HCT116 (cell line): ENCODE results near the gene SHKBP1. TPM values are rescaled to one million over a fixed set of nuclear protein-coding genes. Genes with fewer than 3 reads are reported as not detected.

Experiments
- ATAC-seq: fragments of 200-7000 bp; cut with Tn5 transposase; 2 replicates; pipeline ENCODE4 v1.9.1; 2020; ENCODE audit warnings: mild to moderate bottlenecking, moderate library complexity
- BruUV-seq: library from RNA; stranded (reverse); fragments of 400-500 nt; replicated peaks from 2 replicates; lab custom pipeline; 2021; lab: Mats Ljungman, UMichigan
- CTCF ChIA-PET: fragments of 300-600 bp; sonication (Branson Sonifier 250); formaldehyde crosslinking; loops from one replicate; lab custom pipeline; 2021; ENCODE audit warnings: antibody characterized with exemption; lab: Charles Lee
- POLR2A ChIA-PET: fragments of 300-600, 350-600 bp; sonication (Branson Sonifier 250); formaldehyde crosslinking; loops from one replicate; lab custom pipeline; 2021; ENCODE audit warnings: antibody characterized with exemption; lab: Charles Lee
- RAD21 ChIA-PET, 2 experiments: fragments of 300-600 bp; sonication (Branson Sonifier 250); formaldehyde crosslinking; loops; one replicate each; lab custom pipeline; 2023; ENCODE audit warnings: low total read pairs in 2 of 2; ENCODE audit not compliant: uncharacterized antibody in 2 of 2, unreplicated experiment in 2 of 2, low non-redundant PET in 1 of 2; lab: Charles Lee
- DNase-seq: peaks from one replicate; pipeline ENCODE4 v3.0.0-alpha.2; 2010; ENCODE audit warnings: low read depth, low spot score
- H2AFZ ChIP-seq: fragments of 200-600 bp; shearing (Covaris generic), sonication (generic); 2 replicates; pipeline ENCODE4 v1.6.1; 2017; ENCODE audit warnings: low read depth, mixed run types, mixed read lengths, antibody characterized with exemption, low read length; ENCODE audit not compliant: poor library complexity, severe bottlenecking
- H3K27ac ChIP-seq: 2 replicates; pipeline ENCODE4 v1.5.1; 2012; ENCODE audit warnings: low read depth, low read length
- H3K27me3 ChIP-seq: fragments of 200-600 bp; sonication (generic); 2 replicates; pipeline ENCODE4 v1.6.1; 2016; ENCODE audit warnings: mixed run types, low read length, mixed read lengths; ENCODE audit not compliant: insufficient read depth
- H3K36me3 ChIP-seq, 2 experiments: fragments of 200-500 bp in 1 of 2; fragments of 200-600 bp in 1 of 2; sonication (Bioruptor generic) in 1 of 2; sonication (generic) in 1 of 2; 2 replicates each; pipeline versions ENCODE4 v1.5.1 to v1.6.1; 2014 to 2016; ENCODE audit warnings: low read length in 2 of 2, inconsistent platforms in 1 of 2, mixed read lengths in 1 of 2, mixed run types in 1 of 2; ENCODE audit not compliant: insufficient read depth in 2 of 2, control insufficient read depth in 1 of 2
- H3K4me1 ChIP-seq, 2 experiments: fragments of 200-600 bp in 1 of 2; sonication (generic) in 1 of 2; 2 replicates each; pipeline versions ENCODE4 v1.5.1 to v1.6.1; 2012 to 2017; ENCODE audit warnings: low read length in 2 of 2, inconsistent platforms in 1 of 2, mild to moderate bottlenecking in 1 of 2, mixed read lengths in 1 of 2, mixed run types in 1 of 2, moderate library complexity in 1 of 2; ENCODE audit not compliant: insufficient read depth in 2 of 2, control insufficient read depth in 1 of 2
- H3K4me2 ChIP-seq: fragments of 200-600 bp; sonication (generic); 2 replicates; pipeline ENCODE4 v1.6.1; 2017; ENCODE audit warnings: mixed run types, low read length, mixed read lengths
- H3K4me3 ChIP-seq, 2 experiments: fragments of 200-600 bp in 1 of 2; sonication (generic) in 1 of 2; replicated peaks in 1 of 2; 2 replicates each; pipeline ENCODE4 v1.5.1; 2011 to 2016; ENCODE audit warnings: low read length in 2 of 2, control low read depth in 1 of 2, low read depth in 1 of 2, mild to moderate bottlenecking in 1 of 2, mixed read lengths in 1 of 2, mixed run types in 1 of 2
- H3K79me2 ChIP-seq: fragments of 200-600 bp; sonication (generic); 2 replicates; pipeline ENCODE4 v1.6.1; 2017; ENCODE audit warnings: mild to moderate bottlenecking, mixed run types, low read length, moderate library complexity, mixed read lengths; ENCODE audit not compliant: insufficient read depth
- H3K9ac ChIP-seq: fragments of 200-600 bp; sonication (generic); 2 replicates; pipeline ENCODE4 v1.6.1; 2016; ENCODE audit warnings: low read length, mixed read lengths
- H3K9me2 ChIP-seq: fragments of 200-600 bp; sonication (generic), shearing (Covaris generic); 2 replicates; pipeline ENCODE4 v1.6.1; 2017; ENCODE audit warnings: mixed run types, mild to moderate bottlenecking, moderate library complexity; ENCODE audit not compliant: insufficient read depth
- H3K9me3 ChIP-seq, 2 experiments: fragments of 200-500 bp in 1 of 2; fragments of 200-600 bp in 1 of 2; sonication (Bioruptor generic) in 1 of 2; sonication (generic) in 1 of 2; 2 replicates each; pipeline ENCODE4 v1.6.1; 2014 to 2017; ENCODE audit warnings: low read length in 2 of 2, mixed read lengths in 2 of 2, inconsistent platforms in 1 of 2, low read depth in 1 of 2, mild to moderate bottlenecking in 1 of 2, mixed run types in 1 of 2, moderate library complexity in 1 of 2; ENCODE audit not compliant: control insufficient read depth in 1 of 2, insufficient read depth in 1 of 2
- H4K20me1 ChIP-seq: fragments of 200-600 bp; sonication (generic), shearing (Covaris generic); 2 replicates; pipeline ENCODE4 v1.6.1; 2017; ENCODE audit warnings: mixed run types, mild to moderate bottlenecking, moderate library complexity; ENCODE audit not compliant: insufficient read depth
- CBX3 ChIP-seq: IDR thresholded peaks from 2 replicates; pipeline ENCODE4 v1.6.1; 2012; ENCODE audit warnings: low read depth
- CEBPB ChIP-seq: IDR thresholded peaks from 2 replicates; pipeline ENCODE4 v1.6.1; 2012; ENCODE audit warnings: low read depth
- ELF1 ChIP-seq: IDR thresholded peaks from 2 replicates; pipeline ENCODE4 v1.6.1; 2012; ENCODE audit warnings: low read depth, borderline replicate concordance
- EZH2 ChIP-seq: fragments of 200-600 bp; sonication (generic); IDR thresholded peaks from 2 replicates; pipeline ENCODE4 v1.6.1; 2017; ENCODE audit warnings: antibody characterized with exemption, mixed run types
- EZH2phosphoT487 ChIP-seq: fragments of 200-600 bp; IDR thresholded peaks from 2 replicates; pipeline ENCODE4 v1.6.1; 2018; ENCODE audit warnings: antibody characterized with exemption, borderline replicate concordance
- JUND ChIP-seq: IDR thresholded peaks from 2 replicates; pipeline ENCODE4 v1.6.1; 2012
- POLR2A ChIP-seq: IDR thresholded peaks from 2 replicates; pipeline ENCODE4 v1.7.0; 2011; ENCODE audit warnings: borderline replicate concordance; ENCODE audit not compliant: insufficient read depth, insufficient read length; ENCODE audit errors: extremely low read depth
- POLR2AphosphoS5 ChIP-seq: IDR thresholded peaks from 2 replicates; pipeline ENCODE4 v1.6.1; 2011; ENCODE audit warnings: mild to moderate bottlenecking, low read depth, low read length, moderate library complexity
- RAD21 ChIP-seq: IDR thresholded peaks from 2 replicates; pipeline ENCODE4 v1.6.1; 2012; ENCODE audit warnings: low read depth, mild to moderate bottlenecking
- SIN3A ChIP-seq: IDR thresholded peaks from 2 replicates; pipeline ENCODE4 v1.6.1; 2012; ENCODE audit warnings: low read depth
- SP1 ChIP-seq: IDR thresholded peaks from 2 replicates; pipeline ENCODE4 v1.6.1; 2012; ENCODE audit warnings: low read depth
- SRF ChIP-seq: IDR thresholded peaks from 2 replicates; pipeline ENCODE4 v1.6.1; 2012; ENCODE audit warnings: low read depth
- TCF7L2 ChIP-seq: IDR thresholded peaks from 2 replicates; pipeline ENCODE4 v1.7.0; 2011; ENCODE audit warnings: borderline replicate concordance, inconsistent platforms; ENCODE audit not compliant: insufficient read depth, insufficient read length; ENCODE audit errors: extremely low read depth
- YY1 ChIP-seq: IDR thresholded peaks from 2 replicates; pipeline ENCODE4 v1.6.1; 2011; ENCODE audit warnings: low read length, low read depth, moderate library complexity, mild to moderate bottlenecking; ENCODE audit not compliant: insufficient replicate concordance; ENCODE audit errors: extremely low read depth
- intact Hi-C: fragments of 100-400 bp; cut with micrococcal nuclease; formaldehyde crosslinking; loops from 2 replicates; pipeline ENCODE4 v1.10.0; 2022
- total RNA-seq: library from RNA; stranded (reverse); gene quantifications from one replicate; pipeline ENCODE4 v1.2.1, GENCODE V29; 2021; ENCODE audit not compliant: unreplicated experiment
- TF ChIP-seq, protein P1 (sequence below): IDR thresholded peaks from 2 replicates; pipeline ENCODE4 v1.6.1; 2011; ENCODE audit warnings: mild to moderate bottlenecking, low read length, moderate library complexity; ENCODE audit not compliant: insufficient replicate concordance; ENCODE audit errors: extremely low read depth
- TF ChIP-seq, protein P2 (sequence below), 3 experiments: fragments of 200-600 bp in 1 of 3; sonication (generic) in 1 of 3; IDR thresholded peaks in 2 of 3; conservative IDR thresholded peaks in 1 of 3; 2 replicates each; pipeline ENCODE4 v1.5.1; 2012 to 2017; ENCODE audit warnings: low read depth in 2 of 3, low read length in 2 of 3, antibody characterized with exemption in 1 of 3, borderline replicate concordance in 1 of 3, control low read depth in 1 of 3, mild to moderate bottlenecking in 1 of 3, mixed read lengths in 1 of 3, mixed run types in 1 of 3, moderate library complexity in 1 of 3; ENCODE audit not compliant: insufficient read depth in 1 of 3
- TF ChIP-seq, protein P3 (sequence below): IDR thresholded peaks from 2 replicates; pipeline ENCODE4 v1.6.1; 2012; ENCODE audit warnings: low read depth
- TF ChIP-seq, protein P4 (sequence below): IDR thresholded peaks from 2 replicates; pipeline ENCODE4 v1.6.1; 2012

Gene SHKBP1
- total RNA-seq, 1 experiment from 2014 or later: 97.4 TPM

DNA sequence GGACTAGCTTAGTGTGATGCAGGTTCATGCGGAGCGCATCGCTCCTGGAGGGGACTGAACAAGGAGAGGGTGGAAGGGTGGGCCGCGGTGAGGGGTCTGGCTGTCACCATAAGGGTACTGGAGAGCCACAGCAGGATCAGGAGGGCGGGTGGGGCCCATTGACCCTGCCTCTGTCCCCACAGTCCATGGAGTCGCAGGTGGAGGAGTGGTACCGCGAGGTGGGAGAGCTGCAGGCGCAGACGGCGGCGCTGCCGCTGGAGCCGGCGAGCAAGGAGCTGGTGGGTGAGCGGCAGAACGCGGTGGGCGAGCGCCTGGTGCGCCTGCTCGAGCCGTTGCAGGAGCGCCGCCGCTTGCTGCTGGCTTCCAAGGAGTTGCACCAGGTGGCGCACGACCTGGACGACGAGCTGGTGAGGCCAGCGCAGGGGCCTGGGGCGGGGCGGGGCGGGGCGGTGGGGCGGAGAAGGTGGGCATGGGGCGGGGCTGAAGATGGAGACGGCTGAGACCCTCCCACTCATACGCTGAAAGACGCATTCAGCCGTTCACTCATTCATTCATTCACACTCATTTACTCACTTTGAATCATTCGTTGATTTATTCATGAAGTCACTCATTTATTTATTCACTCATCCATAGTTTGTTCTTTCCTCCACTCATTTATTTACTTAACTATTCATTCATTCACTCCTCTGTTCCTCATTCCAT is 27.5 kb upstream of the SHKBP1 start:
- ATAC-seq (peak; percentile 98), DNase-seq (peak; percentile 63)
- H3K9ac ChIP-seq: peak overlapping the region; percentile 46; the same call in 1 of the 2 replicates
- no TSS peak for BruUV-seq
- no peaks in the 10 kb centered on the region for H3K36me3 ChIP-seq
- no peaks in the 10 kb centered on the region for H3K79me2 ChIP-seq
- RAD21 ChIA-PET: interaction anchor here (0.7 to 0.9 kb wide), 2 partner anchors 49 to 53 kb away, joined by 3 read pairs; no protein-coding TSS in a partner anchor
- peak overlapping the region; percentile 26 to 45 for H3K4me3 ChIP-seq
- H3K9me3 ChIP-seq: no peaks in the 10 kb centered on the region; a peak in 1 of 4 replicates
- peak overlapping the region; percentile 77 for H3K4me2 ChIP-seq
- H3K27ac ChIP-seq: no peak overlapping the region
- CTCF ChIA-PET: interaction anchor here (0.6 to 2.0 kb wide), 19 partner anchors 9 to 1410 kb away, joined by 3 to 27 read pairs (median 4); partner anchors contain the start of genes LTBP4 and RABAC1
- intact Hi-C loops: loop anchor here (1.0 to 5.0 kb wide), 2 partner anchors 49 to 88 kb away; no protein-coding TSS in a partner anchor
- H3K4me1 ChIP-seq: peaks cover 4 to 11% of the 10 kb centered on the region in 2 experiments
- H2AFZ ChIP-seq: peak overlapping the region; percentile 28
- POLR2A ChIA-PET: interaction anchor here (0.6 to 1.8 kb wide), 7 partner anchors 9 to 129 kb away, joined by 3 to 11 read pairs (median 3); partner anchors contain the start of gene BLVRB
- no peaks in the 10 kb centered on the region for H3K27me3 ChIP-seq
- no peaks in the 10 kb centered on the region for H3K9me2 ChIP-seq
- H4K20me1 ChIP-seq: no peaks in the 10 kb centered on the region
- TF ChIP-seq CBX3 (0 out of 2 replicates have a peak, but pooled peaks have one; percentile 52), EZH2 (no peak), SRF (no peak), JUND (no peak), EZH2phosphoT487 (no peak), POLR2AphosphoS5 (0 out of 2 replicates have a peak, but pooled peaks have one; percentile 28), TCF7L2 (no peak), RAD21 (peak; percentile 57), CEBPB (no peak), SP1 (no peak), YY1 (peak; percentile 40), POLR2A (no peak), SIN3A (no peak), ELF1 (no peak)
- TF ChIP-seq, protein P1, sequence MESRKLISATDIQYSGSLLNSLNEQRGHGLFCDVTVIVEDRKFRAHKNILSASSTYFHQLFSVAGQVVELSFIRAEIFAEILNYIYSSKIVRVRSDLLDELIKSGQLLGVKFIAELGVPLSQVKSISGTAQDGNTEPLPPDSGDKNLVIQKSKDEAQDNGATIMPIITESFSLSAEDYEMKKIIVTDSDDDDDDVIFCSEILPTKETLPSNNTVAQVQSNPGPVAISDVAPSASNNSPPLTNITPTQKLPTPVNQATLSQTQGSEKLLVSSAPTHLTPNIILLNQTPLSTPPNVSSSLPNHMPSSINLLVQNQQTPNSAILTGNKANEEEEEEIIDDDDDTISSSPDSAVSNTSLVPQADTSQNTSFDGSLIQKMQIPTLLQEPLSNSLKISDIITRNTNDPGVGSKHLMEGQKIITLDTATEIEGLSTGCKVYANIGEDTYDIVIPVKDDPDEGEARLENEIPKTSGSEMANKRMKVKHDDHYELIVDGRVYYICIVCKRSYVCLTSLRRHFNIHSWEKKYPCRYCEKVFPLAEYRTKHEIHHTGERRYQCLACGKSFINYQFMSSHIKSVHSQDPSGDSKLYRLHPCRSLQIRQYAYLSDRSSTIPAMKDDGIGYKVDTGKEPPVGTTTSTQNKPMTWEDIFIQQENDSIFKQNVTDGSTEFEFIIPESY: no peak
- TF ChIP-seq, protein P2, sequence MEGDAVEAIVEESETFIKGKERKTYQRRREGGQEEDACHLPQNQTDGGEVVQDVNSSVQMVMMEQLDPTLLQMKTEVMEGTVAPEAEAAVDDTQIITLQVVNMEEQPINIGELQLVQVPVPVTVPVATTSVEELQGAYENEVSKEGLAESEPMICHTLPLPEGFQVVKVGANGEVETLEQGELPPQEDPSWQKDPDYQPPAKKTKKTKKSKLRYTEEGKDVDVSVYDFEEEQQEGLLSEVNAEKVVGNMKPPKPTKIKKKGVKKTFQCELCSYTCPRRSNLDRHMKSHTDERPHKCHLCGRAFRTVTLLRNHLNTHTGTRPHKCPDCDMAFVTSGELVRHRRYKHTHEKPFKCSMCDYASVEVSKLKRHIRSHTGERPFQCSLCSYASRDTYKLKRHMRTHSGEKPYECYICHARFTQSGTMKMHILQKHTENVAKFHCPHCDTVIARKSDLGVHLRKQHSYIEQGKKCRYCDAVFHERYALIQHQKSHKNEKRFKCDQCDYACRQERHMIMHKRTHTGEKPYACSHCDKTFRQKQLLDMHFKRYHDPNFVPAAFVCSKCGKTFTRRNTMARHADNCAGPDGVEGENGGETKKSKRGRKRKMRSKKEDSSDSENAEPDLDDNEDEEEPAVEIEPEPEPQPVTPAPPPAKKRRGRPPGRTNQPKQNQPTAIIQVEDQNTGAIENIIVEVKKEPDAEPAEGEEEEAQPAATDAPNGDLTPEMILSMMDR (IDR thresholded peaks at IDR 0.05 in 2 of 3, conservative IDR thresholded peaks at IDR 0.05 in 1 of 3; ENCODE audit: borderline replicate concordance in 1 of 3, insufficient read depth in 1 of 3, low read depth in 2 of 3, low read length in 2 of 3): peak; percentile 43 to 64 (median 59)
- TF ChIP-seq, protein P3, sequence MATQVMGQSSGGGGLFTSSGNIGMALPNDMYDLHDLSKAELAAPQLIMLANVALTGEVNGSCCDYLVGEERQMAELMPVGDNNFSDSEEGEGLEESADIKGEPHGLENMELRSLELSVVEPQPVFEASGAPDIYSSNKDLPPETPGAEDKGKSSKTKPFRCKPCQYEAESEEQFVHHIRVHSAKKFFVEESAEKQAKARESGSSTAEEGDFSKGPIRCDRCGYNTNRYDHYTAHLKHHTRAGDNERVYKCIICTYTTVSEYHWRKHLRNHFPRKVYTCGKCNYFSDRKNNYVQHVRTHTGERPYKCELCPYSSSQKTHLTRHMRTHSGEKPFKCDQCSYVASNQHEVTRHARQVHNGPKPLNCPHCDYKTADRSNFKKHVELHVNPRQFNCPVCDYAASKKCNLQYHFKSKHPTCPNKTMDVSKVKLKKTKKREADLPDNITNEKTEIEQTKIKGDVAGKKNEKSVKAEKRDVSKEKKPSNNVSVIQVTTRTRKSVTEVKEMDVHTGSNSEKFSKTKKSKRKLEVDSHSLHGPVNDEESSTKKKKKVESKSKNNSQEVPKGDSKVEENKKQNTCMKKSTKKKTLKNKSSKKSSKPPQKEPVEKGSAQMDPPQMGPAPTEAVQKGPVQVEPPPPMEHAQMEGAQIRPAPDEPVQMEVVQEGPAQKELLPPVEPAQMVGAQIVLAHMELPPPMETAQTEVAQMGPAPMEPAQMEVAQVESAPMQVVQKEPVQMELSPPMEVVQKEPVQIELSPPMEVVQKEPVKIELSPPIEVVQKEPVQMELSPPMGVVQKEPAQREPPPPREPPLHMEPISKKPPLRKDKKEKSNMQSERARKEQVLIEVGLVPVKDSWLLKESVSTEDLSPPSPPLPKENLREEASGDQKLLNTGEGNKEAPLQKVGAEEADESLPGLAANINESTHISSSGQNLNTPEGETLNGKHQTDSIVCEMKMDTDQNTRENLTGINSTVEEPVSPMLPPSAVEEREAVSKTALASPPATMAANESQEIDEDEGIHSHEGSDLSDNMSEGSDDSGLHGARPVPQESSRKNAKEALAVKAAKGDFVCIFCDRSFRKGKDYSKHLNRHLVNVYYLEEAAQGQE: no peak
- TF ChIP-seq, protein P4, sequence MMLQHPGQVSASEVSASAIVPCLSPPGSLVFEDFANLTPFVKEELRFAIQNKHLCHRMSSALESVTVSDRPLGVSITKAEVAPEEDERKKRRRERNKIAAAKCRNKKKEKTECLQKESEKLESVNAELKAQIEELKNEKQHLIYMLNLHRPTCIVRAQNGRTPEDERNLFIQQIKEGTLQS: no peak
